ENCODE data around the gene PPP2R2B. TPM values are rescaled to one million over a fixed set of nuclear protein-coding genes. Genes with fewer than 3 reads are reported as not detected.

Gene PPP2R2B
- total and polyA plus RNA-seq, 2 donors (not counting 3 experiments of a cell fraction or from before 2014, with no cell fraction given): not detected

- Histone ChIP-seq H2AFZ (ENCODE audit: low read depth, low read length) (no peak overlapping the region), H4K20me1 (replicated peaks; ENCODE audit: control insufficient read depth, extremely low read depth, insufficient read depth, low read length) (no peaks in the 10 kb centered on the region), H3K9ac (replicated peaks; ENCODE audit: extremely low read depth, insufficient read depth, low read length) (no peak overlapping the region), H3K36me3 (ENCODE audit: control insufficient read depth in 2 of 2, extremely low read depth in 1 of 2, insufficient read depth in 2 of 2, low read length in 2 of 2) (no peaks in the 10 kb centered on the region), H3K9me3 (replicated peaks; ENCODE audit: control insufficient read depth, insufficient read depth, low read length) (no peaks in the 10 kb centered on the region), H3K4me1 (ENCODE audit: control insufficient read depth, extremely low read depth, insufficient read depth, low read length) (no peaks in the 10 kb centered on the region), H3K4me2 (ENCODE audit: insufficient read depth, low read length) (no peak overlapping the region), H3K9me1 (replicated peaks; ENCODE audit: control insufficient read depth, extremely low read depth, insufficient read depth, low read length) (no peaks in the 10 kb centered on the region), H3K27me3 (ENCODE audit: control insufficient read depth in 2 of 2, insufficient read depth in 2 of 2, low read length in 2 of 2) (no peaks in the 10 kb centered on the region), H3K4me3 (replicated peaks in 1 of 3; ENCODE audit: insufficient read depth in 1 of 3, low read depth in 1 of 3, low read length in 3 of 3) (no peak overlapping the region), H3K27ac (ENCODE audit: insufficient read depth, low read depth, low read length) (no peak overlapping the region), H3K79me2 (ENCODE audit: control insufficient read depth, insufficient read depth, low read length) (no peaks in the 10 kb centered on the region)
- FAIRE-seq (no peak), DNase-seq (ENCODE audit: low read depth, low spot score) (no peak)
- intact Hi-C loops (cut with micrococcal nuclease) (no loop called here), dilution Hi-C loops (cut with MboI; ENCODE audit: extremely low pct_ligation_motif_present, low sequenced_read_pairs) (no loop called here)
- BruUV-seq (replicated peaks): no TSS peak
- CTCF ChIA-PET: no interaction called here
- TF ChIP-seq FOS (IDR thresholded peaks at IDR 0.05; ENCODE audit: borderline replicate concordance, insufficient read depth, low read length) (no peak), MYC (IDR thresholded peaks at IDR 0.05; ENCODE audit: low read depth, low read length) (no peak), GATA2 (IDR thresholded peaks at IDR 0.05; ENCODE audit: insufficient read depth, insufficient read length, low read depth, low read length) (no peak)
- POLR2A ChIA-PET: no interaction called here
Observed at GRCh38 chr5:146805081-146805480, 73.5 kb downstream of the PPP2R2B start.

- no TSS peak for BruUV-seq (replicated peaks)
- dilution Hi-C loops (cut with MboI; ENCODE audit: extremely low pct_ligation_motif_present, low sequenced_read_pairs): no loop called here
- H3K27ac ChIP-seq (ENCODE audit: insufficient read depth, low read depth, low read length): no peak overlapping the region
Observed at GRCh38 chr5:146802945-146803522, 75.5 kb downstream of the PPP2R2B start.

More at GRCh38 chr5:146802945-146803522, 75.5 kb downstream of the PPP2R2B start:
- FAIRE-seq: no peak
- Histone ChIP-seq H3K4me2 (ENCODE audit: insufficient read depth, low read length) (no peak overlapping the region), H3K9me1 (replicated peaks; ENCODE audit: control insufficient read depth, extremely low read depth, insufficient read depth, low read length) (no peaks in the 10 kb centered on the region), H3K36me3 (ENCODE audit: control insufficient read depth in 2 of 2, extremely low read depth in 1 of 2, insufficient read depth in 2 of 2, low read length in 2 of 2) (no peaks in the 10 kb centered on the region), H3K27me3 (ENCODE audit: control insufficient read depth in 2 of 2, insufficient read depth in 2 of 2, low read length in 2 of 2) (no peaks in the 10 kb centered on the region), H3K4me3 (replicated peaks in 1 of 3; ENCODE audit: insufficient read depth in 1 of 3, low read depth in 1 of 3, low read length in 3 of 3) (no peak overlapping the region), H3K9me3 (replicated peaks; ENCODE audit: control insufficient read depth, insufficient read depth, low read length) (no peaks in the 10 kb centered on the region), H4K20me1 (replicated peaks; ENCODE audit: control insufficient read depth, extremely low read depth, insufficient read depth, low read length) (no peaks in the 10 kb centered on the region), H3K9ac (replicated peaks; ENCODE audit: extremely low read depth, insufficient read depth, low read length) (no peak overlapping the region), H3K79me2 (ENCODE audit: control insufficient read depth, insufficient read depth, low read length) (no peaks in the 10 kb centered on the region), H3K4me1 (ENCODE audit: control insufficient read depth, extremely low read depth, insufficient read depth, low read length) (no peaks in the 10 kb centered on the region), H2AFZ (ENCODE audit: low read depth, low read length) (no peak overlapping the region)
- POLR2A ChIA-PET: no interaction called here
- CTCF ChIA-PET: interaction anchor here (1.8 kb wide), 1 partner anchor 10 kb away, joined by 3 read pairs; no protein-coding TSS in a partner anchor
- DNase-seq (ENCODE audit: low read depth, low spot score): no peak
- intact Hi-C loops (cut with micrococcal nuclease): no loop called here
- no peak for TF ChIP-seq MYC (IDR thresholded peaks at IDR 0.05; ENCODE audit: low read depth, low read length)
- no peak for TF ChIP-seq JUN (IDR thresholded peaks at IDR 0.05; ENCODE audit: borderline replicate concordance, insufficient read depth, insufficient read length, low read depth)
- TF ChIP-seq GATA2 (IDR thresholded peaks at IDR 0.05; ENCODE audit: insufficient read depth, insufficient read length, low read depth, low read length): no peak
- TF ChIP-seq FOS (IDR thresholded peaks at IDR 0.05; ENCODE audit: borderline replicate concordance, insufficient read depth, low read length): no peak
- no peak for TF ChIP-seq POLR2A (IDR thresholded peaks at IDR 0.05; ENCODE audit: low read depth, low read length)
- no peak for TF ChIP-seq EZH2 (IDR thresholded peaks at IDR 0.05; ENCODE audit: borderline replicate concordance, low read depth, low read length, severe bottlenecking)
- no peak for TF ChIP-seq POLR2AphosphoS5 (IDR thresholded peaks at IDR 0.05; ENCODE audit: insufficient read depth, low read depth, low read length)
- TF ChIP-seq, protein P1, sequence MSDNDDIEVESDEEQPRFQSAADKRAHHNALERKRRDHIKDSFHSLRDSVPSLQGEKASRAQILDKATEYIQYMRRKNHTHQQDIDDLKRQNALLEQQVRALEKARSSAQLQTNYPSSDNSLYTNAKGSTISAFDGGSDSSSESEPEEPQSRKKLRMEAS (IDR thresholded peaks at IDR 0.05; ENCODE audit: insufficient read depth, insufficient read length): no peak
